Tibial nerve (tissue), 4 donors: ENCODE data around the gene ASXL1. TPM values are rescaled to one million over a fixed set of nuclear protein-coding genes. Genes with fewer than 3 reads are reported as not detected.
"Not testable (repeated sequence)": the region's sequence is repeated elsewhere in the genome, so short reads cannot be mapped to it uniquely, and the experiment has no call there.

Experiments
- DNase-seq, 2 donors: peaks; one replicate each; pipeline ENCODE4 v3.0.0-alpha.2; 2019; ENCODE audit warnings: low spot score in 2 of 2
- H3K27ac ChIP-seq, 4 donors: fragments of 200-600 bp; sonication (generic) in 3 of 4; one replicate each; pipeline ENCODE4 v1.5.1; 2017 to 2019; ENCODE audit warnings: mild to moderate bottlenecking in 1 of 4
- H3K27me3 ChIP-seq, 2 donors: fragments of 200-600 bp; sonication (generic) in 1 of 2; one replicate each; pipeline versions ENCODE4 v1.5.1 to v1.6.0; 2017 to 2019
- H3K36me3 ChIP-seq, 3 donors: fragments of 200-600 bp; sonication (generic); one replicate each; pipeline ENCODE4 v1.5.1; 2018 to 2019
- H3K4me1 ChIP-seq, 4 donors: fragments of 200-600 bp; sonication (generic) in 3 of 4; one replicate each; pipeline ENCODE4 v1.5.1; 2017 to 2019
- H3K4me3 ChIP-seq, 4 donors: fragments of 200-600 bp; sonication (generic) in 3 of 4; one replicate each; pipeline ENCODE4 v1.5.1; 2017 to 2019; ENCODE audit warnings: mild to moderate bottlenecking in 1 of 4, moderate library complexity in 1 of 4
- H3K9me3 ChIP-seq, 4 donors: fragments of 200-600 bp; sonication (generic) in 3 of 4; one replicate each; pipeline ENCODE4 v1.5.1; 2017 to 2019
- EP300 ChIP-seq, 2 donors: sonication (generic); formaldehyde crosslinking; IDR thresholded peaks; one replicate each; pipeline ENCODE4 v1.6.1; 2017; ENCODE audit warnings: antibody characterized with exemption in 2 of 2, mild to moderate bottlenecking in 1 of 2
- POLR2A ChIP-seq, 2 donors: fragments of 450-650 bp; IDR thresholded peaks; one replicate each; pipeline ENCODE4 v1.6.1; 2017; ENCODE audit warnings: antibody characterized with exemption in 2 of 2, mild to moderate bottlenecking in 2 of 2, moderate library complexity in 2 of 2
- WGBS, 2 donors: methylation state at CpG; one replicate each; pipeline ENCODE4 v1.1.5; 2018; 5-methylcytosine and 5-hydroxymethylcytosine counted together
- total RNA-seq, 4 donors: library from RNA; depleted of rRNA; stranded (reverse); fragments of >200 nt; gene quantifications; one replicate each; pipeline ENCODE4 v1.1.0, GENCODE V29; 2016
- TF ChIP-seq, protein P1 (sequence below), 5 experiments: fragments of 200-600 bp in 3 of 5; fragments of 450-650 bp in 2 of 5; sonication (generic) in 3 of 5; IDR thresholded peaks; one replicate each; pipeline ENCODE4 v1.5.1; 2016 to 2019; ENCODE audit warnings: antibody characterized with exemption in 5 of 5, mild to moderate bottlenecking in 3 of 5, moderate library complexity in 2 of 5

ASXL1 gene
- total RNA-seq, 4 donors from 2014 or later = 108 to 194 (median 138) TPM

- no peaks in the 10 kb centered on the region for H3K27me3 ChIP-seq
- peaks cover 0 to 44% (median 3%) of the 10 kb centered on the region in 3 donors for H3K36me3 ChIP-seq
- WGBS, 2 donors = 63 to 64% methylated on average over 6 of the region's 6 CpGs
- H3K27ac ChIP-seq = peak overlapping the region in 2 of 4 donors; percentile 23 to 31
- peaks cover 0 to 59% (median 27%) of the 10 kb centered on the region in 4 donors for H3K4me1 ChIP-seq
- no peak overlapping the region for H3K4me3 ChIP-seq
- TF ChIP-seq EP300 (IDR thresholded peaks at IDR 0.05) (no peak), POLR2A (IDR thresholded peaks at IDR 0.05) (no peak)
- TF ChIP-seq, protein P1, sequence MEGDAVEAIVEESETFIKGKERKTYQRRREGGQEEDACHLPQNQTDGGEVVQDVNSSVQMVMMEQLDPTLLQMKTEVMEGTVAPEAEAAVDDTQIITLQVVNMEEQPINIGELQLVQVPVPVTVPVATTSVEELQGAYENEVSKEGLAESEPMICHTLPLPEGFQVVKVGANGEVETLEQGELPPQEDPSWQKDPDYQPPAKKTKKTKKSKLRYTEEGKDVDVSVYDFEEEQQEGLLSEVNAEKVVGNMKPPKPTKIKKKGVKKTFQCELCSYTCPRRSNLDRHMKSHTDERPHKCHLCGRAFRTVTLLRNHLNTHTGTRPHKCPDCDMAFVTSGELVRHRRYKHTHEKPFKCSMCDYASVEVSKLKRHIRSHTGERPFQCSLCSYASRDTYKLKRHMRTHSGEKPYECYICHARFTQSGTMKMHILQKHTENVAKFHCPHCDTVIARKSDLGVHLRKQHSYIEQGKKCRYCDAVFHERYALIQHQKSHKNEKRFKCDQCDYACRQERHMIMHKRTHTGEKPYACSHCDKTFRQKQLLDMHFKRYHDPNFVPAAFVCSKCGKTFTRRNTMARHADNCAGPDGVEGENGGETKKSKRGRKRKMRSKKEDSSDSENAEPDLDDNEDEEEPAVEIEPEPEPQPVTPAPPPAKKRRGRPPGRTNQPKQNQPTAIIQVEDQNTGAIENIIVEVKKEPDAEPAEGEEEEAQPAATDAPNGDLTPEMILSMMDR (IDR thresholded peaks at IDR 0.05) = no peak
- no peaks in the 10 kb centered on the region for H3K9me3 ChIP-seq
- no peak for DNase-seq
These were observed 10.8 kb downstream of the ASXL1 start for GRCh38 chr20:32368925-32369324.

DNA sequence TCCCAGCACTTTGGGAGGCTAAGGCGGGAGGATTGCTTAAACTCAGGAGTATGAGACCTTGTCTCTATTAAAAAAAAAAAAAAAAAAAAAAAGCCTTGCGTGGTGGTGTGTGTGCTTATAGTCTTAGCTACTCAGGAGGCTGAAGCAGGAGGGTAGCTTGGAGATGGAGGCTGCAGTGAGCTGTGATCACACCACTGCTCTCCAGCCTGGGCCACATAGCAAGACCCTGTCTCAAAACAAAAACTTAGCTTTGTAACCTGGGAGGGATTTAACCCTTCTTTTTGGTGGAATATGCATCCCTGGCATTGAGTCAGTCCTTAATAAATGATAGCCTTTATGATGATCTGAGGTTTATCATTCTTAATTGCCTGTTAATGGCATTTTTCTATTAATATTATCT, 12.8 kb downstream of the ASXL1 start:
- no peak for DNase-seq
- Histone ChIP-seq H3K27me3 (no peaks in the 10 kb centered on the region), H3K36me3 (peaks cover 0 to 60% (median 3%) of the 10 kb centered on the region in 3 donors), H3K9me3 (no peaks in the 10 kb centered on the region), H3K4me3 (no peak overlapping the region), H3K4me1 (peaks cover 0 to 40% (median 21%) of the 10 kb centered on the region in 4 donors), H3K27ac (no peak overlapping the region)
- TF ChIP-seq POLR2A (IDR thresholded peaks at IDR 0.05) (no peak), EP300 (IDR thresholded peaks at IDR 0.05) (no peak)
- TF ChIP-seq, protein P1 (IDR thresholded peaks at IDR 0.05) = no peak
- 90 to 94% methylated on average over 2 of the region's 2 CpGs for WGBS, 2 donors

DNA sequence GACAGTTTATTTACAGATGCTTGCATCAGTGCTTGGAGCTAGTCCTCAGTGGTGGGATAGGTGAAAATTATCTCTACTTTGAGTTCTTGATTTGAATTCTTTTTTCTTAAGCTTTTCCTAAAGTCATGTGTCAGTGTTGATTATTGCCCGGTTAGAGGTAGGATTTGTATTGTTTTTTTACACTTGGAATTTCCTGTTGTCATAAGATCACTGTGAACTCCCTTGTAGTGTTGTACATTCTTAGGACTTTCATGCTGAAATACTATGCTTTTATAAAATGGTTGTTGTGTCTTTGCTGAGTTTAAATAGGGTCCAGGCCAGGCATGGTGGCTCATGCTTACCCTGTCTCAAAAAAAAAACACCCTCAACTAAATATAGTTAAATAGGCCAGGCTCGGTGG, 20.3 kb downstream of the ASXL1 start:
- WGBS, 2 donors = 40 to 53% methylated on average over 2 of the region's 2 CpGs
- H3K9me3 ChIP-seq = no peaks in the 10 kb centered on the region
- H3K27me3 ChIP-seq = no peaks in the 10 kb centered on the region
- TF ChIP-seq POLR2A (IDR thresholded peaks at IDR 0.05) (no peak), EP300 (IDR thresholded peaks at IDR 0.05) (no peak)
- TF ChIP-seq, protein P1 (IDR thresholded peaks at IDR 0.05) = no peak
- peaks cover 0 to 4% (median 0%) of the 10 kb centered on the region in 4 donors for H3K4me1 ChIP-seq
- no peak overlapping the region for H3K27ac ChIP-seq
- no peak overlapping the region for H3K4me3 ChIP-seq
- DNase-seq = no peak
- H3K36me3 ChIP-seq = peaks cover 0 to 38% (median 0%) of the 10 kb centered on the region in 3 donors

- DNase-seq, H3K4me3 ChIP-seq, H3K27me3 ChIP-seq, H3K27ac ChIP-seq, H3K9me3 ChIP-seq: not testable (repeated sequence)
- peaks cover 0 to 18% (median 4%) of the 10 kb centered on the region in 4 donors for H3K4me1 ChIP-seq
- H3K36me3 ChIP-seq = peaks cover 0 to 25% (median 0%) of the 10 kb centered on the region in 3 donors
- WGBS, 2 donors = 86 to 97% methylated on average over 9 of the region's 9 CpGs
These were observed 21.9 kb downstream of the ASXL1 start for GRCh38 chr20:32380037-32380436.

DNA sequence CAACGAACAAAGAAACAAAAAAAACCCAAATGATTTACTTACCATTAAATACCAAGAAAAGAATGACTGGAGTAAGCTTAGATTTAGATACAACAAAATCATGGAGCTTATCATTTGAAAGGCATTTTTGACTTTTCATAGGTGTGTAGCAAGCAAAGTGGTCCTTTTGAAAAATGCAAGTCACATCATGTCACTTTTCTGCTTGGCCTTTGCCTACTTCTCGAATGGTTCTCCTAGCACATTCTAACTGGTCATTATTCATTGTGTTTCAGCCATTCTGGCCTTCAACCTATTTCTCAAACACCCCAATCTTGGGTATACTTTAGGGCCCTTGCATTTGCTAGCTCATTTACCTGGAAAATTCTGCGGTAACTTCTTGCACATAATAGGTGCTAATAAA, 22.6 kb downstream of the ASXL1 start:
- DNase-seq = no peak
- H3K27me3 ChIP-seq = no peaks in the 10 kb centered on the region
- H3K4me1 ChIP-seq = peaks cover 0 to 25% (median 7%) of the 10 kb centered on the region in 4 donors
- no peak overlapping the region for H3K27ac ChIP-seq
- H3K4me3 ChIP-seq = no peak overlapping the region
- no peaks in the 10 kb centered on the region for H3K9me3 ChIP-seq
- TF ChIP-seq, protein P1 (IDR thresholded peaks at IDR 0.05) = no peak
- no peak for TF ChIP-seq POLR2A (IDR thresholded peaks at IDR 0.05)
- no peak for TF ChIP-seq EP300 (IDR thresholded peaks at IDR 0.05)
- 80 to 89% methylated on average over 3 of the region's 3 CpGs for WGBS, 2 donors
- peaks cover 0 to 19% (median 0%) of the 10 kb centered on the region in 3 donors for H3K36me3 ChIP-seq
